HG02884 (cell line): Measurements from ENCODE around the gene SGSM2.
"Not testable (repeated sequence)": the region's sequence is repeated elsewhere in the genome, so short reads cannot be mapped to it uniquely, and the experiment has no call there.

ENCODE experiments used
- ATAC-seq: cut with Tn5 transposase; IDR thresholded peaks from one replicate; pipeline ENCODE4 v1.9.1; 2021; ENCODE audit warnings: mild to moderate bottlenecking, moderate library complexity; ENCODE audit not compliant: unreplicated experiment

SGSM2 gene

GRCh38 chr17:2336852-2337543 is at the start of gene SGSM2:
TSS of gene SGSM2 (plus strand) at chr17:2337501. CDS start at chr17:2337689, 188 bp downstream.
- ATAC-seq: peak; percentile 8

GRCh38 chr17:2289878-2290478 is 47.3 kb upstream of the SGSM2 start:
- ATAC-seq: no peak

- no peak for ATAC-seq
Observed at GRCh38 chr17:2292100-2292499, 45.2 kb upstream of the SGSM2 start.

- no peak for ATAC-seq
Observed at GRCh38 chr17:2295575-2295974, 41.7 kb upstream of the SGSM2 start.

GRCh38 chr17:2297023-2297422 is 40.3 kb upstream of the SGSM2 start:
- no peak for ATAC-seq

GRCh38 chr17:2299136-2299535 is 38.2 kb upstream of the SGSM2 start:
- ATAC-seq: no peak

- ATAC-seq: no peak
Observed at GRCh38 chr17:2299756-2300155, 37.5 kb upstream of the SGSM2 start.

- ATAC-seq: no peak
Observed at GRCh38 chr17:2302778-2303203, 34.5 kb upstream of the SGSM2 start.

- ATAC-seq: peak; percentile 74
Observed at GRCh38 chr17:2303204-2304188, 33.8 kb upstream of the SGSM2 start, which contains the start of the genes SMG6 and SRR. TSS of gene SMG6 (minus strand) at chr17:2303785. CDS start at chr17:2303720, 65 bp downstream. TSS of gene SRR (plus strand) at chr17:2303950. CDS start at chr17:2315561, 11,611 bp downstream.

- no peak for ATAC-seq
Observed at GRCh38 chr17:2304931-2305330, 32.4 kb upstream of the SGSM2 start.

- no peak for ATAC-seq
Observed at GRCh38 chr17:2309338-2310154, 27.8 kb upstream of the SGSM2 start.

- ATAC-seq: no peak
Observed at GRCh38 chr17:2312736-2313135, 24.6 kb upstream of the SGSM2 start.

- not testable (repeated sequence) for ATAC-seq
Observed at GRCh38 chr17:2316916-2317205, 20.4 kb upstream of the SGSM2 start.

- no peak for ATAC-seq
Observed at GRCh38 chr17:2317796-2318195, 19.5 kb upstream of the SGSM2 start.

- no peak for ATAC-seq
Observed at GRCh38 chr17:2319051-2319450, 18.2 kb upstream of the SGSM2 start.

GRCh38 chr17:2321399-2321798 is 15.9 kb upstream of the SGSM2 start:
- no peak for ATAC-seq

GRCh38 chr17:2323629-2324314 is 13.5 kb upstream of the SGSM2 start:
- no peak for ATAC-seq

GRCh38 chr17:2331303-2331702 is 6.0 kb upstream of the SGSM2 start:
- ATAC-seq: no peak

- no peak for ATAC-seq
Observed at GRCh38 chr17:2335726-2336214, 1.5 kb upstream of the SGSM2 start.
